ENCODE results near the gene DISC1.
"Not testable (repeated sequence)": the region's sequence is repeated elsewhere in the genome, so short reads cannot be mapped to it uniquely, and the experiment has no call there.

The DISC1 gene

DNA sequence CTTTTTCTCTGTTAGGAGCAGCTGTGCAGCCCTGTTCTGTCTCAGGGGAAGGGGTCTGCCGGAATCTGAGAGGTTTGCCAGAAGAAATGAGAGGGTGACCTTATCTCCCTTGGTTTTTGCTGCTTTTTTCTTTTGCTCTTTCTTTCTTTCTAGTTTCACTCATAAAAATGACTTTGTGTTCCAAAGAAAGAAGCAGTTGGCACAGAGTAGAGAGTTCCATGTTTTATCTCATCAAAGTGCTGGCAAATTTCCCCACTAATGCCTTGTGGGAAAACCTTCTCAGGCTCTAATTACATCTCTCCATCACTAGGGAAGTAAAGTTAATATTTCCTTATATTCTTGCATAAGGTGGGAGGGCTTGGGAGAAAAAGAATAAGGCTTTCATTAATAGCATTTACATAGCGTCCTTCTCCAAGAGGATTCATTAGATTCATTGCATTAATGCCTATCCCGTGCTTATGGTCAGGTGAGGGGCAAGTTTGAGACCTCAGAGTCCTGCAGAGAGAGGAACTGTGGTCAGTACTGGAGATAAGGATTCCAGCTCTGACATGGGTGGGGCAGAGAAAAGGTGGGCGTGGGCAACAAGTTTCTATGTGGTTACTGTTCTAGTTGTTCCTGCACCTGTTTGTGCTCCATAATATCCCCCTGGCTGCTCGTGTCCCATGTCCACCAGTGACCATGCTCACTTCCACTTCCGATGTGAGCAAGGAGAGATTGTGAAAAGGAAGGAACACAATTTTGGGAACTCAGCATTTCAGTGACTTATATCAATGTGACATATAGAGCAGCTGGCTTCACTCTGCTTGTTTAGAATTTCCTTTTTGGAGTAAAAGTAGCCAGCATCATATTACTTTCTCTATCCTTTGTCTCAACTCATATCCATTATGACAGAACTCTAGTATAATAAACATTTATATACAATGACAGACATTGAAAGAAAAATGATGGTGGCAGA, 79.5 kb downstream of the DISC1 start:
- DNase-seq: peak; percentile 57

DNA sequence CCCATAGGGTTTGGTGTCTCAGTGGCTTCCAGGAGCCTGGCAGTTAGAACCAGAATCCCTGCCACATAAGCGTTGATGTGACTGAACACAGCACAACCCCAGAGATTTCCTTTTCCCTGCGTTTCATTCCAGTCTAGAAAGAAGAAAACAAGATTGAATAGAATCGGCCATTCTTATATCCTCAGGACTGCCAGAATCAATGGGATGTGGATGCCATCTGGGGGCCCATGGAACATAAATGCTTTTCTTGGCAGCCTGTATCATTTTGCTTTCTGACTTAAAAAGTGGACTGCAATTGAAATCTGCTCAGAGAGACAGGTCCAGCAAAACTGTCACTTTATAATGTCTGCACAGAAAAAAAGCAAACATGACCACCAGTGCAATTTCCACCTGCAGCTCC, 80.3 kb downstream of the DISC1 start:
- no peak for DNase-seq

DNA sequence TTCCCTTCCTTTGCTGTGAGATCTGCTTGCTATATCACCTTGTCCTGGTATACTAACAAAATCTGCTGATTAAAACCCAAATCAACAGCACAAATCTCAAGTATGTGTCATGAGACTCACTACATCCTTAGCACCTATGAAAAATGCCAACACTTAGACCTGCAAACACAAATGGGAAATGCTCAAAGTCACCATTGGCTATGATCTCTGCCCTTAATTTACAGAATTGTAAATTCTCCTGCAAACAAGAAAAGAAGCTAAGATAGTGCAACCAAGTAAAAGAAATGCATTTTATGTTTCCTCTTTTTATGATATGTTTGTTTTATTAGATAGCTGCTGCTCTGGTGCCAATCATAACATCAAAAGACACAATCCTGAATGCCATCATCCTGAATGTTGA, 80.8 kb downstream of the DISC1 start:
- no peak for DNase-seq

DNA sequence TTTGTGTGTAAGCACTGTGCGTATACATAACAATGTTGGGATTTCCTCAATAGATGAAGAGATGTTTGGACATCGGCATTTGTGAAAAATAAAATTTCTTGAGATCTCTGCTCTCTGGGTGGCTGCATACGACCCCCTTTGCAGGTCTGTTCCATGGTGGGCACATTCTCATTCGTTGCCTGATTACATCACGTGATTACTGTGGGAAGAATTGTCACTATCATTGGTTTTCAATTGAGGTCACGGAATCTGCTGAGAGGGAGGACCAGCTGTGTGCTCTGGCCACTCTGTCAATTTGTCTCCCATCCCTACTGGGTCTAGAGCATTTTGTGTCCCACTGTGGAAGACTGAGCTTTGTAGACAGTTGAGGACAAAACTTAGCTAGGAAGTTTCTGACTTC, 81.8 kb downstream of the DISC1 start:
- no peak for DNase-seq

DNA sequence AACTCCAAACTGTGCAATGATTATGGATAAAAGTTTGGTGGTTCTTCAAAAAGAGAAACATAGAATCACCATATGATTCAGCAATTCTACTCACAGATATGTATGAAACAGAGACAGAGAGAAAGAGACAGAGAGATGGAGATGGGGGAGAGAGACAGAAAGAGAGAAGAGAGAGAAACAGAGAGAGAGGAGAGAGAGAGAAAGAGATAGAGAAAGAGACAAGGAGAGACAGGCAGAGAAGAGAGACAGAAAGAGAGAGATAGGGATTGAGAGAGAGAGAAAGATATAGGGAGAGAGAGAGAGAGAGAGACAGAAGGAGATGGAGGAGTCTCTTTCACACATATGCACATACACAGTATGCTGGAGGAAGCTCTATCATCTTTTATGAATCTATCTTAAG, 87.8 kb downstream of the DISC1 start:
- DNase-seq: no peak

DNA sequence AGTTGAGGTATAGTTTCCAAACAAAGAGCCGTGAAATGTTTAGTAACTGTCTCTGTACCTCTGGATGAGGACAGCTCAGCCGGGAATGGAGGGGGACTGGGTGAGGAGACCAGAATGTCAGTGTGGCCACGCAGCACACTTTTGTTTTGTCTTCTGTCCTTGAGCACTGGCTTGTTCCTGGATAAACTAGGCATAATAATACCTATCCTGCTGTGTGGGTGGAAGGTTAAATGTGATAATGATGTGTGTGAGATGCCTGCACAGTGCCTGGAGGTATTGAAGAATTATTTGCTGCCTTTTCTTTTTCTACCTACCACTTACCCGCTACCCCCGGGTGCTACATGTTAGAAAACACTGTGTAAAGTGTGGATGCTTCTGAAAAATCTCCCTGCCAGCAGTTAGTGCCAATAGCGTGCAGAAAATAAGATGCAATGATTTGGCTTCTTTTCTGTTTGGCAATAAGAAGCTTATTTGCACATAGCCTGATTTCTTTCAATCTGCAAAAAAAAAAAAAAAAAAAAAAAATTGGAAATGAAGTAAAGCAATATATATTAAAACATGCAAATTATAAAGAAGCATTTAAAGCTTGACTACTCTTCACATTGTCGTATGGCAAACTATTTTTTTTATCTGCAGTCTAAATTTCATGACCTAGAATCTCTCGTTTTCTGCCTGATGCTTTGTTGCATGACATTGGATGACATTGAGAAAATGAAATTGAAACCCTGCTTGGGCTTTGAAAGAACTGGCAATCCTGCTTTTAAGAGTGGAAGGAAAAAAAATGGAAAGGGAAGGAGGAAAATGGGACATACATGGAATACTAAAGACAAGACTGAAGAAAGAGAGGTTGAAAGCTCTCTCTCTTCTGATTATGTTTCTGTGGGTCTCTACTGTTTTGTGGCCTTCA, 89.5 kb downstream of the DISC1 start:
- no peak for DNase-seq

DNA sequence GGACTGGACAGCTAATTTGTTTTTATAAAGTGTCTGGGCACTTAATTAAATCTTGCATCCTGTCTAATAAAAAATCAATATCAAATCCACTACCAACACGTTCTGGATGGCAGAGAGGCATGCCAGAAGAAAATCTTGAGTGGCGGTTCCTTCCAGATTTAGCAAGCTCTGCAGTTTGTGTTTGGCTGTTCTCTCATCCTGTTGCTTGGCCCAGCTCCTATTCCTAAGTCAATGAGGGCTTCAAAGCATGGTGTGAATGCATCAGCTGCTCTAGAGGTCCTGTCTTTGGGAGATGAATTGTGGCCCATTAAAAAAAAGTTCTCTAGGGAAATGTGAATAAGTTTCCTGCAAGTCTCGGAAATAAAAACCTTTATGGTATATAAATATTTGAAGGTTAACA, 90.3 kb downstream of the DISC1 start:
- DNase-seq: no peak

DNA sequence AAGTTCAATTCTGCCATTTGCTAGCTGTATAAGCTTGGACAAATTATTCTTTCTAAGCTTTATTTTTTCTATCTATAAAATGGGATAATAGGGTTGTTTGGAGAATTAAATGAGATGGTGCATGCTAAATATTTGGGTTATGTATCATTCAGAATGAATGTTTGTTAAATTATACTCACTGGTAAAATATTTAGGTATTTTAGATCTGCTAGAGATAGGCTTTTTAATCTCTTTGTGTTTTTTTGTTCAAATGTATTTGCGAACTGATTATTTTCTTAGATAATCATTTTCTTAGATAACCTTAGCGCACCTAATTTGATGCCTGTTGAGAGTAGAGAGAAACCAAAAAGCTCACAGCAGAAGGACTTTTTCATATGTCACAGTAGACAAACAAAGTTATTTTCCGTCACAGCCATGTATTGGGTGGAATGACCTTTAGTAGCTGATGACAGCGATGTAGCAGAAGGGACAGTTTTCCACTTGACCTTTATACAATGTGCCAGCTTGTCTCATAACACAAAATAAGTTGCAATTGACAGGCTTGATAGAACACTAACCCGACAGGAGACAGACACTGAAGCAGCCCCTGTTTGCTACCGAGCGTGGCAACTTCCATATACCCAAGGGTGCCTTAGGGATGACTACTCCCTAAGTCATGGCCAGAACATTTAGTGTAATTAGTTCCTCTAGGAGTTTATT, 93.0 kb downstream of the DISC1 start:
- no peak for DNase-seq

DNA sequence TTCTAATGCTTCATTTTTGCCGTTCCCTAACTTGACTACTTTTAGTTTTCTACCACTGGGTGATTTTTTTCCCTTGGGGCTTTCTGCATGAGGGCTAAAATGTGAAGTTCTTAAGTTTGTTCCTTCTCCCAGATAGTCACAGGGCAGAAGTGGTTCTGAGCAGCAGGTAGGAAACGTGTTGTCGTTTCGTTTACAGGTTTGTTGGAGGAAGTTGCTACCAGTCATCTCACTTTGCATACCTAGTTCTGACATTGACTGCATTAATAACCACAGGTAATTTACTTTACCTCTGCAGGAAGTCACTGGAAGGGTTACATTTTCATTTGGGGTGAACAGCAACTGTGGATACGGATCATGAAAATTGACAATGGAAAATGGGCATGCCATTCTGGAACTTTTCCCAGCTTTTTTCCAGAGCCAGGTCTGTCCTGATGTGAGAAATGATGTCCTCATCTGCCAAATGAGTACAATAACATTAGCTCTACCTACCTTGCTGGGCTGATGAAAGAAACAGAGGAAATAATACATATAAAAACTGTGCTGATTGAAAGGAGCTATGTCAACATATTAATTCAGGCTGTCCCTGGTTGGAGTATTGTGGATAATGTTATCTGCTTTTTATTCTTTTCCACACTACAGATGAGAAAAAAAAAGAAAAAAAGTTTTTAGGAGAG, 94.2 kb downstream of the DISC1 start:
- no peak for DNase-seq

DNA sequence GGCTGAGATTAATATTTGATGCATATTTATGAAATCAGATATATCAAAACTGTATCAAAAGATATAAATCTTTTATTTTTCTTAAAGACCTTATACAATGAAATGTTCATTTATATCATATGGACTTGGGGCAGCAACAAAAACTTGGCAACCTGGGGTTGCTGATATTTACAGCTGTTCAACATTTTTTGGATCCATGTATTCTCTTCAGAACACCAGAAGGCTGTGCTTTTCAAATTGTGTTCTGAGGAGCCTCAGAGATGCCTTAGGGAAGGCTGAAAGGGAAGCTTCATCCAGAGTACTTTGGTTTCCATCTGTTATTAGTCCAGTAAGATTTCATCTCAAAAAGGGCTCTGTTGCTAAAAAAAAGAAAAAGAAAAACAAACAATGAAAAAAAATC, 94.8 kb downstream of the DISC1 start:
- DNase-seq: no peak

DNA sequence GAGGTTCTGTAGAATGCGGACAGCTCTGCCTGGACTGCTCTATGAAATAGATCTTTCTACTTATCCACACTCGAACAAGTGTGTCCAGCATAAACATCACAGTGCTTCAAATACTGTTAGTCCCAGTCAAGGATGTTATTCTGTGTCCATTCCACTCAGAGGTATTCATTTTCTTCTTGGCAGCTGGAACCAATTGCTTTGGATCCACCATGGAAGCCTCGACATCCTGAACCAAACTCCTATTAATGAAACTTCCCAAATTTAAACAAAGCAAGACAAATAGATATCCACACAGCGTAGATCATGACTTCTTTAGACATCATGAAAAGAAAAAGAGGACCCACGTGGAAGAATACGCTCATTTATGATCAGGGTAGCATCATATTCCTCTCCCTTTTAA, 95.8 kb downstream of the DISC1 start:
- no peak for DNase-seq

DNA sequence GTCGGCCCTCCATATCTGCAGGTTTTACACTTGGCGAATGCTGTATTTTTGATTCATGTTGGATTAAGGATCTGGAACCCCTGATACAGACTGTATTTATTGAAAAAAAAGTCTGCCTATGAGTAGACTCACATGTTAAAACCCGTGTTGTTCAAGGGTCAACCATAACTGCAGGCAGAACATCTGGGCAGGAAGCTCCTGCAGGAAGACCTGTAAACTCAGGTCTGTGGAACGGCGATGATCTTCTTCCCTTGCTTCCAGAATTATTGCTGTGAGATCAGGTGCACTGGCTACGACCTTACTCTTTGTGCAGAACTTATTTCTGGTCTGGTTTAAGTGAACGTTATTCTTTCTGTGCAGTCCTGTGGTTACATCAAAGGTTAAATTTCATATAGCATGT, 96.6 kb downstream of the DISC1 start:
- no peak for DNase-seq

DNA sequence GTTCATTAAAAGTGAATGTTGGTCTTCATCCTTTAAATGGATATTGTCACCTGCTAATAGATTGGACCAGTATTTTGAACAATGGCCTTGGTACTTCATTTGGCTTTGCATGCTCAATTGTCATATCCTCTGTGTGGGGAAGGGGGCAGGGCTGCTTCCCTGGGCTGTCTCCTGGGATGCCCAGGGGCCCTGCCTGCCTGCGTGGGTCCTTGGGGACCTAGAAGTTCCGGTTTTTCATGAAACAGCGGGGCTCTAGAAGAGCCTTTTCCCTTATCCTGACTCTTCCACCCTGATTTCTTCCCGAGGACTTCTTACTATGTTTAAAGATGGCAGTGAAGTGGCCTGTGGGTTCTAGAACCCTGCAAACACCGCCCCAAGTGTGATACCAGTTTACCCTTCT, 97.5 kb downstream of the DISC1 start:
- DNase-seq: no peak

DNA sequence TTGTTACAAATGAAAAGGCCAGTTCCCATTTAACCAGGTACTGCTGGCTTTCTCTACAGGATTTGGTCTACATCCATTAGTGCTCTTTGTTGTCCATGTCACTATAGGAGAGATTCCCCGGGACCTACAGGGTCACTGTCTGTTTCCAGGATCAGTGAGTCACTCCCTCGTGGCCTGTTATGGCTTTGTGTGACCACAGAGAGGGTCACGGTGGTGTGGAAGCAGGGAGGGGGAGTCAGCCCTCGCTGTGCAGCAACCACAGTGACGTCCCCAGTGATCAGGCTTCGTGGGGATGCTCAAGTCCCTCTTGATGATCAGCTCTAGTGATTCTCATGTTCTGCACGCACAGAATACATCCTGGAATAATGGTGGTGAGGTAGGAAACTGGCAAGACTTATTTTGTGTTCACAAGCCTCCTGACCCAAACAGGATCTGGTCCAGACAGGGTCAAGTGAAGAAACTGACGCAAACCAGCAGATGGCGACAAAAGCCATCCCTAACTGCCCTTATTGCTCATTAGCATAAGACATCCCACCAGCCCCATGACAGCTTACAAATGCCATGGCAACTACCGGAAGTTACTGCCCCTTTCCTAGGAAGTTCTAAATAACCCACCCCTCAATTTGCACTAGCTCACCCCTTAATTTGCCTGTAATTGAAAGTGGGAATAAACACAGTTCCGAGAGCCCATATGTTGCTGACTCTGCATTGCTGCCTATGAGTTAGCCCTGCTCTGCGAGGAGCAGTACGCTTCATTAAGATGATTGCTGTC, 98.5 kb downstream of the DISC1 start:
- peak; percentile 71 for DNase-seq

DNA sequence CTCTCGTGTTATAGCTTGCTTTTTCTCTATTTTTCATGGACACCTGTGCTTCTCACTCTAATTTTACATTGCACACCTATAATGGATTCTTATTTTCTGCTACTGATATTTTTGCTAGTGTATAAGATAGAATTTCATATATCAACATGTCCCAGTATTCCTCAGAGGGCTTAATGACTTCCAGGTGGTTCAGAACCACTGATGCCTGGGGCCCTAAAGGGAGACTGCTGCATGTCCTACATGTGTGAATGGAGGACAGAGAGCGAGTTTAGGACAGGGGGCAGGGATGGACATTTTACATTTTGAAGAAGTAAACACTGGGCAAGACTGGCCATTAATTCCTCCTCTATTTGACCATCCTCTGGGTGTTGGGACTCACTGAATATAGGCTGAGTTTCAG, 100.6 kb downstream of the DISC1 start:
- DNase-seq: no peak

DNA sequence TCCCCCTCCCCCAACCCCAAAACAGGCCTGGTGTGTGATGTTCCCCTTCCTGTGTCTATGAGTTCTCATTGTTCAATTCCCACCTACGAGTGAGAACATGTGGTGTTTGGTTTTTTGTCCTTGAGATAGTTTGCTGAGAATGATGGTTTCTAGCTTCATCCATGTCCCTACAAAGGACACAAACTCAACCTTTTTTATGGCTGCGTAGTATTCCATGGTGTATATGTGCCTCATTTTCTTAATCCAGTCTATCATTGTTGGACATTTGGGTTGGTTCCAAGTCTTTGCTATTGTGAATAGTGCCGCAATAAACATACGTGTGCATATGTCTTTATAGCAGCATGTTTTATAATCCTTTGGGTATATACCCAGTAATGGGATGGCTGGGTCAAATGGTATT, 102.4 kb downstream of the DISC1 start:
- DNase-seq: not testable (repeated sequence)

DNA sequence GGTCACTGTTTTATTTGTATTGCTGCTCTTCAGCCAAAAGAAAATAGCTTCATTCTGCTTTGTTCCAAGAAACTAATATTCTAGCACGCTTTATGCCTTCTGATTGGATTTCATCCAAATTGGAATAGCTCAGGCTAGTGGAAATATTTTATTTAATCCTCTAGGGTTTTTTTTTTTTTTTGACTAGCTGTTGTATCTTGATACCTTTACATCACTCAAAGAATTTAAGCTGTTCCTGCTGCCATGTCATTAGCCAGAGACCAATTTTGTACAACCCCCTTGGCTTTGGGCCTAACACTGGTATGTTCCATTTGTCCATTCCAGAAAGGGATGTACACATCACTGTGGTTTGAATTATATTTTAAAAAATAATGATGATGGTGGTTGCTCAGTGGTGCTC, 103.0 kb downstream of the DISC1 start:
- DNase-seq: no peak

DNA sequence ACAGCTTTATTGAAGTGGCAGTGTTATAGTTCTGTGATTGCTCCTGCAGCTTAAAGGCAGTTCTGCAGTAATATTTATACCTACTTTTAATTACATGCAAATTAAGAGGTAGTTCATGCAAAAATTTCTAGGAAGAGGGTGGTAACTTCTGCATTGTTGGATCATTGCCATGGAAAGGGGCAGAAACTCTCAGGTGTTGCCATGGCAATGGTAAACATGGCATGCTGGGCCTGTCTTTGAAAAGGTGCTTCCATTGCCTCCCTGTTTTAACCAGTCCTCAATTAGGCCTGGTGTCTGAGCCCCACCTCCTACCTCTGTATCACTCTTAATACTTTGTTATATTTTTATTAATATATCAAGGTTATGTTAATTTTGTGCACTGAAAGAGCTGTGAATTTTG, 104.7 kb downstream of the DISC1 start:
- DNase-seq: no peak

DNA sequence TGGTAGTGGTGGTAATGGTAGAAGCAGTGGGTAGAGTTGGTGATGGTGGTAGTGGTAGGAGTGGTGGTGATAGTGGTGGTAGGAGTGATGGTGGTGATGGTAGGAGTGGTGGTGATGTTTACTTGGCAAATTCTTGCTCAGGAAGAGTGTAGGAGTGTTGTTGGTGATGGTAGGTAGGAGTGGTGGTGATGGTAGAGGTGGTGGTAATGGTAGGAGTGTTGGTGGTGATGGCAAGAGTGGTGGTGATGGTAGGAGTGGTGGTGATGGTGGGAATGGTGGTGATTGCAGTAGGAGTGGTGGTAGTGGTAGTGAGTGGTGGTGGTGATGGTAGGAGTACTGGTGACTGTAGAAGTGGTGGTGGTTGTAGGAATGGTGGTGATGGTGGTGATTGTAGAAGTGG, 106.5 kb downstream of the DISC1 start:
- DNase-seq: no peak

DNA sequence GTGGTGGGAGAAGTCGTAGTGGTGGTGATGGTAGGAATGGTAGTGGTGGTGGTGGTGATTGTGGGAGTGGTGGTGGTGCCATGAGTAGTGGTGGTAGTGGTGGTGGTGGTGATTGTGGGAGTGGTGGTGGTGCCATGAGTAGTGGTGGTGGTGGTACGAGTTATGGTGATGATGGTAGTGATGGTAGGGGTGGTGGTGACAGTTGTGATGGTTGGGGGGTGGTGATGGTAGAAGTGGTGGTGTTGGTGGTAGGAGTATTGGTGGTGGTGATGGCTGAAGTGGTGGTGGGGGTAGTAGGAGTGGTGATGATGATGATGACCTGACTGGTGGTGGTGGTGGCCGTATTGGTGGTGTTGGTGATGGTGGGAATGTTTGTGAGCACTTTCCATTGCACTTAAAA, 107.1 kb downstream of the DISC1 start:
- DNase-seq: no peak

DNA sequence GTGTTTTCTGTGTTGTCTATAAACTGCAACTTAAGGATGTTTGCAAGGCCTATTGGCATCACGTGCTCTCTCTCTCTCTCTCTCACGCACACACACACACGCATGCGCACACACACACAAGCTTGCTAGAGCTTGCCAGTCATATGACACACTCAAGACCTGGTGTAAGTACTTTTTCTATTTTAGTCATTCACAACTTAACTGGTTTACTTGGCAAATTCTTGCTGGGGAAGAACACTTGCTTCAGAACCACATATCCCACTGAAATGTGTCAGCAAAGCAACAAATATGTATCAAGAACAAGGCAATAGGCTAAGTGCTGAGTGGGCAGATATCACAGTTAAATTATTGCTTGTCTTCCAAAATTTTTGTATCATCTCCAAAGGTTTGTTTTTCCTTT, 107.8 kb downstream of the DISC1 start:
- DNase-seq: peak; percentile 5

DNA sequence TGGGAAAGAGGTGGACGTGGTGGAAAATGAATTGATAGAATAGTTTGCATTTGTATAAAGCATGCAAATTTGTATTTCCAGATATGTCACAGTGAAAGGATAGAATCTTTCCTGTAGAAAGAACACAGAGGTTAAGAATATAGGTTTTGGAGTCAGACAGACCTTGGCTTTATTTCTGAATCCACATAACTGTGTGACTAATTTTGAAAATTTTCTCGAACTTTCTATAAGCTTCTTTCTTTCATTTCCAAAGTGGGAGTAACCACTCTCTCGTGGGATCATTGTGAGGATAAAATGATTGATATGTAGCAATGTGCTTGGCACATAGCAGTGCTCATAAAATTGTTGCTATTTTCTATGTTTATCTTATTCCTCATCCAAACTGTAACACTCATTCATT, 108.8 kb downstream of the DISC1 start:
- DNase-seq: no peak
